ENCODE data around the gene SEMA6A. TPM values are rescaled to one million over a fixed set of nuclear protein-coding genes. Genes with fewer than 3 reads are reported as not detected.
A peak's percentile ranks its signal among the peaks of the same experiment; 100 is the strongest.

SEMA6A gene
- total and polyA plus RNA-seq, 10 of the 15 experiments (the other 5 are each of a cell fraction or from before 2014, with no cell fraction given), result 0.16 to 10.2 (median 1.1) TPM

DNA sequence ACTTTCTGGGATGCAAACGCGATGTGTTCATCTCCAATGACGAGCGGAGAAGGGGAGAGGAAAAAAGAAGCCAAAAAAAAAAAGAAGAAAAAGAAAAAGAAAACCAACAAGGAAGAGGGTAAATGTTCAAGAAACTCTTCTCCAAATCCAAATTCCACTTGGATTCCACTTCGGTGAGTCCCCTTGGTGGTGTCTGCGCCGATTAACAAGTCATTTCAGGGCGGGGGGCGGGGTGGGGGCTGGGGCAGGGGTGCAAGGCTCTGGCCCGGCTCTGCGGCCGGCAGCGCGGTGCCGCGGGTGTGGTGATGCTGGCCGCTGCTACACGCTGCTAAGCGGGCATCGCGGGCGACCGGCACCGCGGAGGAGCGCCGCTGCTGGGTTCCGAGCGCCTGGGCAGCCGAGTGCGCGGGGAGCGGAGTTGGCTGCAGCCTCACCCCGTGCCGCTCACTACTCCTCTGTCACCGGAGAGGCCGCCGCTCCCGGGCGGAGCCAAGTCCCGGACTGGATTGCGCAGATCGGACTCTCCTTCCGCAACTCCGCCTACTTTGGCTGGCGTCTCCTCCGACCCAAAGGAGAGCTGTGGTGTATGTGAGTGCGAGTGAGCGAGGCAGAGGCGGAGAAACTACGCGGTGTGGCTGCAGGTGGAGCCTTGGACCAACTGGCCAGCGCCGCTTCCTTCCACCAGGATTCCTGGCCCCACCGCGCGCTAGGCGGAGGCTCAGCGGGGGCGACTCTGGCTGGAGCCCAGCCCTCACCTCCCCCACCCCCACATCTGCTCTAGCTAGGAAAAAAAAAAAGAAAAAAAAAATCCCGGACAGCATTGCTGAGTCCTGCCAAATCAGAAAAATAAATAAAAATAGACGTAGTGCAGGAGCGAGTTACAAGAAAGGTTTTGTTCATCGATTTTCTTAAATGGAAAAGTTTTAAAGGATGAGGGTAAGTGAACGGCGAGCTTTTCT lies at the start of gene SEMA6A (continued):
- TF ChIP-seq, protein P1, sequence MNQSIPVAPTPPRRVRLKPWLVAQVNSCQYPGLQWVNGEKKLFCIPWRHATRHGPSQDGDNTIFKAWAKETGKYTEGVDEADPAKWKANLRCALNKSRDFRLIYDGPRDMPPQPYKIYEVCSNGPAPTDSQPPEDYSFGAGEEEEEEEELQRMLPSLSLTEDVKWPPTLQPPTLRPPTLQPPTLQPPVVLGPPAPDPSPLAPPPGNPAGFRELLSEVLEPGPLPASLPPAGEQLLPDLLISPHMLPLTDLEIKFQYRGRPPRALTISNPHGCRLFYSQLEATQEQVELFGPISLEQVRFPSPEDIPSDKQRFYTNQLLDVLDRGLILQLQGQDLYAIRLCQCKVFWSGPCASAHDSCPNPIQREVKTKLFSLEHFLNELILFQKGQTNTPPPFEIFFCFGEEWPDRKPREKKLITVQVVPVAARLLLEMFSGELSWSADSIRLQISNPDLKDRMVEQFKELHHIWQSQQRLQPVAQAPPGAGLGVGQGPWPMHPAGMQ (IDR thresholded peaks at IDR 0.05; ENCODE audit: borderline replicate concordance), result no peak
- TF ChIP-seq ZNF274 (IDR thresholded peaks at IDR 0.05; ENCODE audit: insufficient read depth, insufficient read length), result no peak
- no peak for TF ChIP-seq EZH2 (IDR thresholded peaks at IDR 0.05; ENCODE audit: borderline replicate concordance, control insufficient read depth, low read depth, low read length)
- peak; percentile 19; the same call in 1 of the 2 replicates for TF ChIP-seq SMC3 (IDR thresholded peaks at IDR 0.05; ENCODE audit: borderline replicate concordance, low read length)
- no peak for TF ChIP-seq ZBED1 (IDR thresholded peaks at IDR 0.05; ENCODE audit: borderline replicate concordance)
- no peak for TF ChIP-seq WRNIP1 (IDR thresholded peaks at IDR 0.05; ENCODE audit: borderline replicate concordance, low read depth, low read length)
- peak; percentile 81 for TF ChIP-seq SMAD1 (IDR thresholded peaks at IDR 0.05; ENCODE audit: low read depth, partially characterized antibody)
- TF ChIP-seq NFYB (IDR thresholded peaks at IDR 0.05; ENCODE audit: insufficient read depth, low read depth, low read length), result no peak
- peak; percentile 18; the same call in 1 of the 2 replicates for TF ChIP-seq ZBTB40 (IDR thresholded peaks at IDR 0.05; ENCODE audit: borderline replicate concordance)
- peak in 1 of 2 experiments; percentile 31; a peak in 1 of 4 replicates for TF ChIP-seq ETV6 (conservative IDR thresholded peaks at IDR 0.05 in 1 of 2, IDR thresholded peaks at IDR 0.05 in 1 of 2; ENCODE audit: borderline replicate concordance in 1 of 2, low read depth in 1 of 2)
- no peak for TF ChIP-seq TCF7 (IDR thresholded peaks at IDR 0.05; ENCODE audit: borderline replicate concordance)
- TF ChIP-seq, protein P2, sequence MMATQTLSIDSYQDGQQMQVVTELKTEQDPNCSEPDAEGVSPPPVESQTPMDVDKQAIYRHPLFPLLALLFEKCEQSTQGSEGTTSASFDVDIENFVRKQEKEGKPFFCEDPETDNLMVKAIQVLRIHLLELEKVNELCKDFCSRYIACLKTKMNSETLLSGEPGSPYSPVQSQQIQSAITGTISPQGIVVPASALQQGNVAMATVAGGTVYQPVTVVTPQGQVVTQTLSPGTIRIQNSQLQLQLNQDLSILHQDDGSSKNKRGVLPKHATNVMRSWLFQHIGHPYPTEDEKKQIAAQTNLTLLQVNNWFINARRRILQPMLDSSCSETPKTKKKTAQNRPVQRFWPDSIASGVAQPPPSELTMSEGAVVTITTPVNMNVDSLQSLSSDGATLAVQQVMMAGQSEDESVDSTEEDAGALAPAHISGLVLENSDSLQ (IDR thresholded peaks at IDR 0.05), result peak; percentile 59
- TF ChIP-seq HDGF (IDR thresholded peaks at IDR 0.05), result peak; percentile 91
- TF ChIP-seq SREBF1 (IDR thresholded peaks at IDR 0.05; ENCODE audit: low read length), result no peak
- no peak for TF ChIP-seq RBBP5 (conservative IDR thresholded peaks at IDR 0.05)
- no peak for TF ChIP-seq NR2C1 (IDR thresholded peaks at IDR 0.05)
- 0 out of 2 replicates have a peak, but pooled peaks have one; percentile 18 for TF ChIP-seq MXI1 (IDR thresholded peaks at IDR 0.05; ENCODE audit: low read depth, low read length)
- no peak for TF ChIP-seq KAT2A (conservative IDR thresholded peaks at IDR 0.05; ENCODE audit: control insufficient read depth, low read depth, low read length)
- peak; percentile 97 for TF ChIP-seq SP1 (IDR thresholded peaks at IDR 0.05; ENCODE audit: low read depth, low read length)
- TF ChIP-seq RUNX3 (IDR thresholded peaks at IDR 0.05; ENCODE audit: low read length), result peak; percentile 66
- no peak for TF ChIP-seq NRF1 (conservative IDR thresholded peaks at IDR 0.05; ENCODE audit: low read depth, low read length)
- TF ChIP-seq USF2 (IDR thresholded peaks at IDR 0.05; ENCODE audit: borderline replicate concordance, low read depth, low read length), result no peak
- TF ChIP-seq CHD4 (IDR thresholded peaks at IDR 0.05), result no peak
